NCI-H2171 (cell line): Measurements from ENCODE around the gene VTN.
A peak's percentile ranks its signal among the peaks of the same experiment; 100 is the strongest.

ENCODE experiments used
- DNase-seq: peaks from one replicate; lab custom pipeline; 2025; lab: John Stamatoyannopoulos, UW

The VTN gene

GRCh38 chr17:28370035-28370743, at the start of gene VTN:
TSS of gene VTN (minus strand) at chr17:28370307. CDS start at chr17:28370203, 104 bp downstream.
- DNase-seq: no peak

GRCh38 chr17:28416703-28417311, 46.7 kb upstream of the VTN start:
- no peak for DNase-seq

- no peak for DNase-seq
Measured at GRCh38 chr17:28415886-28416285, 45.8 kb upstream of the VTN start.

- no peak for DNase-seq
Measured at GRCh38 chr17:28413804-28414203, 43.7 kb upstream of the VTN start.

- no peak for DNase-seq
Measured at GRCh38 chr17:28412099-28412498, 42.0 kb upstream of the VTN start.

GRCh38 chr17:28407974-28408306, 37.8 kb upstream of the VTN start:
- DNase-seq: no peak

- DNase-seq: peak; percentile 54
Measured at GRCh38 chr17:28407130-28407973, 37.2 kb upstream of the VTN start.

GRCh38 chr17:28406473-28406814, 36.3 kb upstream of the VTN start:
- peak; percentile 41 for DNase-seq

- DNase-seq: peak; percentile 46
Measured at GRCh38 chr17:28405632-28406472, 35.7 kb upstream of the VTN start, which contains the start of gene SLC46A1. TSS of gene SLC46A1 (minus strand) at chr17:28406212. CDS start at chr17:28406114, 98 bp downstream.

GRCh38 chr17:28404812-28405570, 34.9 kb upstream of the VTN start:
- DNase-seq: no peak

- no peak for DNase-seq
Measured at GRCh38 chr17:28404461-28404811, 34.3 kb upstream of the VTN start.

GRCh38 chr17:28404007-28404406, 33.9 kb upstream of the VTN start:
- no peak for DNase-seq

GRCh38 chr17:28402844-28403243, 32.7 kb upstream of the VTN start:
- DNase-seq: no peak

GRCh38 chr17:28402224-28402630, 32.1 kb upstream of the VTN start:
- no peak for DNase-seq

- no peak for DNase-seq
Measured at GRCh38 chr17:28399808-28400207, 29.7 kb upstream of the VTN start.

- no peak for DNase-seq
Measured at GRCh38 chr17:28398280-28398981, 28.3 kb upstream of the VTN start.

- no peak for DNase-seq
Measured at GRCh38 chr17:28397687-28398279, 27.7 kb upstream of the VTN start.

- no peak for DNase-seq
Measured at GRCh38 chr17:28397275-28397674, 27.2 kb upstream of the VTN start.

- DNase-seq: no peak
Measured at GRCh38 chr17:28396635-28397239, 26.6 kb upstream of the VTN start.

- DNase-seq: no peak
Measured at GRCh38 chr17:28395968-28396367, 25.9 kb upstream of the VTN start.
